Right atrium auricular region (tissue), 2 donors: ENCODE measurements around the gene TSPAN18. TPM values are rescaled to one million over a fixed set of nuclear protein-coding genes. Genes with fewer than 3 reads are reported as not detected.

Source experiments
- DNase-seq: peaks from one replicate; pipeline ENCODE4 v3.0.0-alpha.2; 2019; ENCODE audit warnings: low spot score
- H3K27ac ChIP-seq, 2 donors: fragments of 200-600 bp; sonication (generic); 1 replicate in 1 of 2; 2 replicates in 1 of 2; pipeline ENCODE4 v1.5.1; 2016 to 2019
- H3K27me3 ChIP-seq, 2 donors: fragments of 200-600 bp; sonication (generic); one replicate each; pipeline versions ENCODE4 v1.5.1 to v1.6.0; 2017 to 2019
- H3K36me3 ChIP-seq: fragments of 200-600 bp; sonication (generic); one replicate; pipeline ENCODE4 v1.5.1; 2016
- H3K4me1 ChIP-seq, 2 donors: fragments of 200-600 bp; sonication (generic); one replicate each; pipeline versions ENCODE4 v1.5.1 to v1.6.0; 2017 to 2019
- H3K4me3 ChIP-seq, 2 donors: fragments of 200-600 bp; sonication (generic); 1 replicate in 1 of 2; 2 replicates in 1 of 2; pipeline ENCODE4 v1.5.1; 2017 to 2019; ENCODE audit warnings: mild to moderate bottlenecking in 1 of 2, moderate library complexity in 1 of 2
- H3K9me3 ChIP-seq, 2 donors: fragments of 200-600 bp; sonication (generic); one replicate each; pipeline ENCODE4 v1.5.1; 2019
- CTCF ChIP-seq, 2 donors: fragments of 200-600 bp; sonication (generic); IDR thresholded peaks; one replicate each; pipeline ENCODE4 v1.5.1; 2019; ENCODE audit warnings: antibody characterized with exemption in 2 of 2
- total RNA-seq, 2 donors: library from RNA; depleted of rRNA; stranded (reverse); fragments of >200 nt; gene quantifications; one replicate each; pipeline ENCODE4 v1.1.0, GENCODE V29; 2016

TSPAN18 gene
- total RNA-seq, 2 donors from 2014 or later: 76.3 to 79.3 TPM

- H3K27ac ChIP-seq: peak overlapping the region in 1 of 2 donors; percentile 6
- no peak for TF ChIP-seq CTCF (IDR thresholded peaks at IDR 0.05)
- no peaks in the 10 kb centered on the region for H3K36me3 ChIP-seq
- peaks cover 0 to 23% of the 10 kb centered on the region in 2 donors for H3K4me1 ChIP-seq
- peak overlapping the region in 1 of 2 donors; percentile 8 for H3K4me3 ChIP-seq
- no peak for DNase-seq
- no peaks in the 10 kb centered on the region for H3K27me3 ChIP-seq
- H3K9me3 ChIP-seq: no peaks in the 10 kb centered on the region
These were observed 151.1 kb downstream of the TSPAN18 start for GRCh38 chr11:44877571-44878497.

DNA sequence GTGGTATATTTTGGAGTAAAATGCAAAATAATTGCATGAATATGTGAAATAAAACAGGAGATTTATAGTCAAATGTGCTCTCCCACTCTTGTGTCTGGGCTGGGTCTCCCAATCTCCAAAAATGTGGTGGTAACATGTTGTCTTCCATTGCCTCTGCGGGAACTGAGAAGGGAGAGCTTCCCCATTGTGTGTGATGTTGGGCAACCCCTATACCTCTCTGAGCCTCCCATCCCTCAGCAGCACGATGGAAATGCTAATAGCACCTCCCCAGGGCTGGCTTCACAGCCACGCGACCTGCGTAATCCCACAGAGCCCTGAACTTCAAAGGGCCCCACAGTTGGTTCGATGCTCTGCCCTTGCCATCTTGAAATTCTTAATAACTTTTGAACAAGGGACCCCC is 151.9 kb downstream of the TSPAN18 start:
- H3K4me1 ChIP-seq: peaks cover 0 to 31% of the 10 kb centered on the region in 2 donors
- DNase-seq: no peak

DNA sequence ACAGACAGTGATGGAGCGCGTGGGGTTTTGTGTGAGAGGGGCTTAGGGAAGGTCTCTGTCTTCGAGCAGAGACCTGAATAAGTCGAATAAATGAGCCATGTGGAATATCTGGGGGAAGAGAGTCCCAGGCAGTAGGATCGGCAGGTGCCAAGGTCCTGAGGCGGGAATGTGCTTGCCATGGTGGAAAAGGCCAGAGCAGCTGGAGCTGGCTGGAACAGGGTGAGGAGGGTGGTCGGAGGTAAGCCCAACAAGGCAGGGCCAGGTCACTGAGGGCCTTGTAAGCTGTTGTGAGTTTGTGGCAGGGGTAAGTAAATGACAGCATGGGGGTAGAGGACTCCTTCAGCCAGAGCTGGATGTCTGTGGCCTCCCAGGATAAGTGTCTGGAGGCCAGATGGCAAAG is 152.7 kb downstream of the TSPAN18 start:
- TF ChIP-seq CTCF (IDR thresholded peaks at IDR 0.05): no peak
- no peaks in the 10 kb centered on the region for H3K36me3 ChIP-seq
- H3K27ac ChIP-seq: no peak overlapping the region
- no peaks in the 10 kb centered on the region for H3K27me3 ChIP-seq
- DNase-seq: no peak
- H3K9me3 ChIP-seq: no peaks in the 10 kb centered on the region
- H3K4me1 ChIP-seq: peaks cover 0 to 33% of the 10 kb centered on the region in 2 donors
- no peak overlapping the region for H3K4me3 ChIP-seq

More for the DNA sequence above, 151.9 kb downstream of the TSPAN18 start:
- H3K4me3 ChIP-seq: no peak overlapping the region
- no peaks in the 10 kb centered on the region for H3K9me3 ChIP-seq
- no peak for TF ChIP-seq CTCF (IDR thresholded peaks at IDR 0.05)
- no peak overlapping the region for H3K27ac ChIP-seq
- no peaks in the 10 kb centered on the region for H3K27me3 ChIP-seq
- H3K36me3 ChIP-seq: no peaks in the 10 kb centered on the region

- DNase-seq: no peak
- no peak for TF ChIP-seq CTCF (IDR thresholded peaks at IDR 0.05)
- Histone ChIP-seq H3K36me3 (no peaks in the 10 kb centered on the region), H3K9me3 (no peaks in the 10 kb centered on the region), H3K27ac (no peak overlapping the region), H3K4me3 (no peak overlapping the region), H3K4me1 (peaks cover 0 to 41% of the 10 kb centered on the region in 2 donors), H3K27me3 (no peaks in the 10 kb centered on the region)
These were observed 153.7 kb downstream of the TSPAN18 start for GRCh38 chr11:44880511-44880910.

DNA sequence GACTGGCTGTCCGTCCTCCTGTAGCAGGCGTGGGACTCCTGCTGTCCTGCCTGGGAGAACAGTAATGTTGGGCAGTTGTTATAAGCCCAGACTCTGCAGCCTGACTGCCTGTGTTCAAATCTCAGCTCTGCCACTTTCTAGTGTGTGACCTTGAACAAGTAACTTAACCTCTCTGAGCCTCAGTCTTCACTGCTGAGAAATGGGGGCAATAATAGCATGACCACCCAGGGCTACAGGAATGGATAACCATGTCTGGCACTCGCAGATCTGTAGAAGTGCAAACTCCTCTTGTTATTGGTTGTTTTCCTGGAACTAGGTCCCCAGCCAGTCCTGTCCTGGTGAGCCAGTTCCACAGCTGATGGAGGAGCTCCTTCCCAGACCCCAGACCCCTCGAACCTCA is 154.2 kb downstream of the TSPAN18 start:
- Histone ChIP-seq H3K27me3 (no peaks in the 10 kb centered on the region), H3K9me3 (no peaks in the 10 kb centered on the region), H3K36me3 (no peaks in the 10 kb centered on the region), H3K4me3 (no peak overlapping the region), H3K4me1 (peaks cover 0 to 45% of the 10 kb centered on the region in 2 donors), H3K27ac (no peak overlapping the region)
- DNase-seq: no peak
- TF ChIP-seq CTCF (IDR thresholded peaks at IDR 0.05): no peak
